HG02938 (cell line): ENCODE data around the gene SUSD1.
A peak's percentile ranks its signal among the peaks of the same experiment; 100 is the strongest.

ENCODE experiments used
- ATAC-seq: cut with Tn5 transposase; IDR thresholded peaks from one replicate; pipeline ENCODE4 v1.9.1; 2021; ENCODE audit warnings: mild to moderate bottlenecking, moderate library complexity; ENCODE audit not compliant: unreplicated experiment

SUSD1 gene

GRCh38 chr9:112072721-112073638 is 102.1 kb downstream of the SUSD1 start:
- no peak for ATAC-seq

GRCh38 chr9:112069318-112070169 is 105.6 kb downstream of the SUSD1 start:
- no peak for ATAC-seq

GRCh38 chr9:112065806-112066606 is 109.1 kb downstream of the SUSD1 start:
- no peak for ATAC-seq

GRCh38 chr9:112064871-112065270 is 110.2 kb downstream of the SUSD1 start:
- no peak for ATAC-seq

GRCh38 chr9:112063586-112063985 is 111.5 kb downstream of the SUSD1 start:
- no peak for ATAC-seq

- no peak for ATAC-seq
Observed at GRCh38 chr9:112063151-112063550, 111.9 kb downstream of the SUSD1 start.

GRCh38 chr9:112061152-112061740 is 113.9 kb downstream of the SUSD1 start:
- ATAC-seq = peak; percentile 85

- ATAC-seq = no peak
Observed at GRCh38 chr9:112059966-112060320, 115.2 kb downstream of the SUSD1 start.

- no peak for ATAC-seq
Observed at GRCh38 chr9:112059145-112059965, 115.7 kb downstream of the SUSD1 start.

- ATAC-seq = no peak
Observed at GRCh38 chr9:112056996-112057395, 118.1 kb downstream of the SUSD1 start.

GRCh38 chr9:112054916-112055315 is 120.2 kb downstream of the SUSD1 start:
- ATAC-seq = no peak

GRCh38 chr9:112051812-112052211 is 123.3 kb downstream of the SUSD1 start:
- ATAC-seq = no peak

GRCh38 chr9:112050544-112051475 is 124.3 kb downstream of the SUSD1 start:
- no peak for ATAC-seq

- no peak for ATAC-seq
Observed at GRCh38 chr9:112049811-112050516, 125.1 kb downstream of the SUSD1 start.

GRCh38 chr9:112048924-112049691 is 126.0 kb downstream of the SUSD1 start:
- ATAC-seq = no peak

- ATAC-seq = no peak
Observed at GRCh38 chr9:112047538-112048066, 127.5 kb downstream of the SUSD1 start.

- ATAC-seq = no peak
Observed at GRCh38 chr9:112046181-112046580, 128.9 kb downstream of the SUSD1 start.
